ENCODE data around the gene ANGPTL8.

The ANGPTL8 gene

GRCh38 chr19:11239377-11240000 lies at the start of gene ANGPTL8:
ANGPTL8 (plus strand) TSS chr19:11239619; CDS start chr19:11239638, 19 bp downstream.
- DNase-seq = no peak

- no peak for DNase-seq
These were observed 48.9 kb upstream of the ANGPTL8 start for GRCh38 chr19:11190501-11190900.

GRCh38 chr19:11191273-11191755 lies 48.1 kb upstream of the ANGPTL8 start:
- no peak for DNase-seq

GRCh38 chr19:11191934-11192333 lies 47.5 kb upstream of the ANGPTL8 start:
- DNase-seq = no peak

- no peak for DNase-seq
These were observed 46.2 kb upstream of the ANGPTL8 start for GRCh38 chr19:11192957-11193939.

GRCh38 chr19:11194173-11194572 lies 45.2 kb upstream of the ANGPTL8 start:
- DNase-seq = no peak

- DNase-seq = no peak
These were observed 44.5 kb upstream of the ANGPTL8 start for GRCh38 chr19:11194656-11195558.

- DNase-seq = no peak
These were observed 43.7 kb upstream of the ANGPTL8 start for GRCh38 chr19:11195681-11196080.

GRCh38 chr19:11196406-11197287 lies 42.8 kb upstream of the ANGPTL8 start:
- no peak for DNase-seq

- DNase-seq = peak; percentile 76
These were observed 41.9 kb upstream of the ANGPTL8 start, which contains the start of gene KANK2 for GRCh38 chr19:11197291-11198174. KANK2 (minus strand) TSS chr19:11197545; CDS start chr19:11194511, 3,034 bp downstream.

- DNase-seq = no peak
These were observed 41.3 kb upstream of the ANGPTL8 start for GRCh38 chr19:11198175-11198534.

- DNase-seq = no peak
These were observed 40.5 kb upstream of the ANGPTL8 start for GRCh38 chr19:11198769-11199424.

GRCh38 chr19:11199517-11199916 lies 39.9 kb upstream of the ANGPTL8 start:
- no peak for DNase-seq

- DNase-seq = no peak
These were observed 39.3 kb upstream of the ANGPTL8 start for GRCh38 chr19:11200015-11200574.

GRCh38 chr19:11200931-11201330 lies 38.5 kb upstream of the ANGPTL8 start:
- no peak for DNase-seq

GRCh38 chr19:11201791-11202190 lies 37.6 kb upstream of the ANGPTL8 start:
- no peak for DNase-seq

GRCh38 chr19:11202488-11203193 lies 36.8 kb upstream of the ANGPTL8 start:
- no peak for DNase-seq

- DNase-seq = peak; percentile 34
These were observed 36.0 kb upstream of the ANGPTL8 start for GRCh38 chr19:11203194-11204075.
